DOHH2 (cell line): ENCODE measurements around the gene RPA1.

ENCODE experiments used
- EZH2phosphoT487 ChIP-seq: fragments of 200-600 bp; sonication (generic); IDR thresholded peaks from 2 replicates; pipeline ENCODE4 v1.6.1; 2017; ENCODE audit warnings: borderline replicate concordance, mild to moderate bottlenecking, antibody characterized with exemption, low read length, moderate library complexity, mixed read lengths
- TF ChIP-seq, protein P1 (sequence below): fragments of 200-600 bp; sonication (generic); IDR thresholded peaks from one replicate; pipeline ENCODE4 v1.5.1; 2014; ENCODE audit warnings: antibody characterized with exemption, mild to moderate bottlenecking, low read depth, low read length; ENCODE audit not compliant: poor library complexity, severe bottlenecking

DNA sequence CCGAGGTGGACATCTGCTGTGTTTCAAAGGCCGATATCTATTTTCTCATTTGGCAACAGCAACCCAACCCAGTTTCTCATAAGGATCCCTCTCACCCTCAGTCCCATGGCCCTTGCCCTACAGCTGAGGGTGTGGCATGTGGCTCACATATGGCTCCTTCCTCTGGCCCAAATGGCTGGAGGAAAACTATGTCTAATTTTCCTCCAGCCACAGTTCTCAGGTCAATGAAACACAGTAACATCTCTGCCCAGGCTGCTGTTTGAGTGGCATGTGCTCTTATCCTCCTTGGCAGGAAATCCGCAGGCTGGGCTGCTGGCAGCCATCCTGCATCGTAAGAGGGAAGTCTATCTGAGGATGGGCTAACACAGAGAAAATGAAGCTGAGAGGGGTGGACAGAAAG lies 43.9 kb upstream of the RPA1 start:
- TF ChIP-seq, protein P1, sequence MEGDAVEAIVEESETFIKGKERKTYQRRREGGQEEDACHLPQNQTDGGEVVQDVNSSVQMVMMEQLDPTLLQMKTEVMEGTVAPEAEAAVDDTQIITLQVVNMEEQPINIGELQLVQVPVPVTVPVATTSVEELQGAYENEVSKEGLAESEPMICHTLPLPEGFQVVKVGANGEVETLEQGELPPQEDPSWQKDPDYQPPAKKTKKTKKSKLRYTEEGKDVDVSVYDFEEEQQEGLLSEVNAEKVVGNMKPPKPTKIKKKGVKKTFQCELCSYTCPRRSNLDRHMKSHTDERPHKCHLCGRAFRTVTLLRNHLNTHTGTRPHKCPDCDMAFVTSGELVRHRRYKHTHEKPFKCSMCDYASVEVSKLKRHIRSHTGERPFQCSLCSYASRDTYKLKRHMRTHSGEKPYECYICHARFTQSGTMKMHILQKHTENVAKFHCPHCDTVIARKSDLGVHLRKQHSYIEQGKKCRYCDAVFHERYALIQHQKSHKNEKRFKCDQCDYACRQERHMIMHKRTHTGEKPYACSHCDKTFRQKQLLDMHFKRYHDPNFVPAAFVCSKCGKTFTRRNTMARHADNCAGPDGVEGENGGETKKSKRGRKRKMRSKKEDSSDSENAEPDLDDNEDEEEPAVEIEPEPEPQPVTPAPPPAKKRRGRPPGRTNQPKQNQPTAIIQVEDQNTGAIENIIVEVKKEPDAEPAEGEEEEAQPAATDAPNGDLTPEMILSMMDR = no peak
- no peak for TF ChIP-seq EZH2phosphoT487
